Hematopoietic multipotent progenitor cell (in vitro differentiated cells): ENCODE results near the gene RPLP2. TPM values are rescaled to one million over a fixed set of nuclear protein-coding genes. Genes with fewer than 3 reads are reported as not detected.
A peak's percentile ranks its signal among the peaks of the same experiment; 100 is the strongest.

Experiments
- DNase-seq, 3 donors: peaks; one replicate each; pipeline ENCODE4 v3.0.0-alpha.2; 2011 to 2015; ENCODE audit warnings: low read depth in 2 of 3, low spot score in 2 of 3
- total RNA-seq: library from RNA; depleted of rRNA; stranded (reverse); fragments of >200 nt; gene quantifications from one replicate; pipeline ENCODE4 v1.2.3, GENCODE V29; 2012

Gene RPLP2
- total RNA-seq, 1 donor = 2,675 TPM

GRCh38 chr11:773425-773824 lies 36.3 kb upstream of the RPLP2 start:
- no peak for DNase-seq

- no peak for DNase-seq
Measured at GRCh38 chr11:773830-774229, 35.9 kb upstream of the RPLP2 start.

DNA sequence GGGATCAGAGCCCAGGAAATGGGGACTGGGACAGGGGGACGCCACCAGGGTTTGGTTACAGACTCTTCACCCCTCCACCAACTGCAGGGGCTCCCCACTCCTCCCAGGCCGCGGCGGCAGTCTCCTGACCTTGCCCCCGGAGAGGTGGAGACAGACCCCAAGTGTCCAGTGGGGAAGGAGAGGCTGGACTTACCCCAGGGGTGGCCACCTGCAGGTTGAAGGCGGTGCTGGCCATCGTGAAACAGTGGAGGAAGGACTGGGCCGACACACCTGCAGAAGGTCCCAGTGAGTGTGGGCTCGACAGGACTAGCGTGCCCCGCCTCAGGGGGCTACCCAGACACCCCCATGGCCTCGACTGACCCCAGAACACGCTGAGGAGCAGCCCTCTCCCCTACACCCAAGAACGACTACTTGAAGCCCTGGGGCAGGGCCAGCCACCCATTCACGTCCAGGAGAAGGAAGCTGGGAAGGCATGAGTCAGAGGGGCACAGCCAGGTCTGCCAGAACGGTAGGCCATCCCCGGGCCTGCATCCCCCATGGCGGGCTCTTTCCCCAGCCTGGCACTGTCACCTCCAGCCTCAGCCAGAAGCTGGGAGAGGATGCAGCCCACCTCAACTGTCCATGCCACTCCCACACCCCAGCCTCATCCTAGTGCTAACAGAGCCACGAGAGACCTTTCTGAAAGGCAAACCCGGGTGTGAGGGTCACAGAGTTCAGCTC lies 34.7 kb upstream of the RPLP2 start:
- DNase-seq = no peak

GRCh38 chr11:776263-776560 lies 33.6 kb upstream of the RPLP2 start:
- no peak for DNase-seq

DNA sequence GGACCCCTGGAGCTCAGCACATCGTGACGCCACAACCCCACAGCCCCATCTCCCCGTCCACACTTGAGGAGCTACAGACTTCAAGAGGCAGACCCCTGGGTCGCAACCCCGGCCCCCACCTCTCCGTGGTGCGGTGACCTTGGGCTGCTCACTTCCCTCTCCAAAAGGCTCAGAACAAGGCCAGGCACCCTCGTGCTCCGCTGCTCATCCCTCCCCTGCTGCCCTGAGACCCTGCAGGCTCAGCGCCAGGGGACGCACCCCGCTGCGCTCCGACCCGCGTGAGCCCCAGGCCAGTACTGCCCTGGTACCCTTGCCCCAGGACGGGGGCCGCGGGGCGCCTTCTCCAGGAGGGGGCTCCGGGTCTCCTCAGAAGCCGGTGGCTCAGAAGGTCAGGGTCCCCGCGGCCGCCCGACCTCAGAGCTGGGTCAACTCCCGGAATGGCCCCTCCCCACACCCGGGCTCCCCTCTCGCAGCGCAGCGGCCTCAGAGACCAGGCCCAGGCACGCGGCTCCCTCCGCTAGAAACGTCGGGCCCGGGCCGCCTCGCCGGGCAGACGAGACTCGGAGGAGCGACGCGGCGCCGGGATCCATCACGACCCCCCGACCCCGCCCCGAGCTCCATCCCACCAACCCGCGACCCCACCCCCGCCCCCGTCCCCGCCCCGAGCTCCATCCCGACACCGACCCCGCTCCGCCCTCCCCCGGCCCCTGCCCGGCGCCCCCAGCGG lies 33.0 kb upstream of the RPLP2 start:
- peak in 2 of 3 donors; percentile 44 to 46 for DNase-seq

GRCh38 chr11:777288-778255 lies 32.2 kb upstream of the RPLP2 start, which contains the start of gene GATD1:
TSS of gene GATD1 (minus strand) at chr11:777487. CDS start at chr11:777462, 25 bp downstream.
- DNase-seq = peak; percentile 86 to 90 (median 90)

GRCh38 chr11:778976-779954 lies 30.5 kb upstream of the RPLP2 start:
- no peak for DNase-seq

DNA sequence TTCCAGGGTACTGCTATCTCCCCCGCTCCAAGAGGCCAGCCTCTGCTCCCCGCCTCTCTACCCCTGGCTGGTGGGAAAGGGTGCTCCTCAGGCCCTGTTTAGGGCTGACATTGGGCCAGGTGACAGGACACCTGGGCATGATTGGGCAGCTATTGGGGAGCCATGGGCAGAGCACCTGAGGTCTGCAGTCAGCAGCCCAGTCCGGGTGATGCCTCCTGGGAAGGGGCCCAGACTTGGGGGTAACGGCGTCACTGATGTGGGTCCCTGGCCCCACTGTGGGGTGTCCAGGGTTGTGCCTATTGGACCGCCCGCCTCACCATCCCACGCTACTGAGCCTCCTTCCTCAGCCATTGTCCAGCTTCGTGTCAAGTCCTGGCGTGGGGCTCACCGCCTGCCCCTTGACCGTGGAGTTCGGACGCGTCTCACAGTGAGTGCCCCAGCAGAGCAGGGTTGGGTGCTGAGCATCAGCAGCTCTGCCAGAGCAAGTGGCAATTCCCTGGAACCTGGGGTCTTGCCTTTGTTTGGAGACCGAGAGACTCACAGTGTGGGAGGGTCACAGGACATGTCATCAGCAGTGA lies 29.7 kb upstream of the RPLP2 start:
- DNase-seq = no peak

DNA sequence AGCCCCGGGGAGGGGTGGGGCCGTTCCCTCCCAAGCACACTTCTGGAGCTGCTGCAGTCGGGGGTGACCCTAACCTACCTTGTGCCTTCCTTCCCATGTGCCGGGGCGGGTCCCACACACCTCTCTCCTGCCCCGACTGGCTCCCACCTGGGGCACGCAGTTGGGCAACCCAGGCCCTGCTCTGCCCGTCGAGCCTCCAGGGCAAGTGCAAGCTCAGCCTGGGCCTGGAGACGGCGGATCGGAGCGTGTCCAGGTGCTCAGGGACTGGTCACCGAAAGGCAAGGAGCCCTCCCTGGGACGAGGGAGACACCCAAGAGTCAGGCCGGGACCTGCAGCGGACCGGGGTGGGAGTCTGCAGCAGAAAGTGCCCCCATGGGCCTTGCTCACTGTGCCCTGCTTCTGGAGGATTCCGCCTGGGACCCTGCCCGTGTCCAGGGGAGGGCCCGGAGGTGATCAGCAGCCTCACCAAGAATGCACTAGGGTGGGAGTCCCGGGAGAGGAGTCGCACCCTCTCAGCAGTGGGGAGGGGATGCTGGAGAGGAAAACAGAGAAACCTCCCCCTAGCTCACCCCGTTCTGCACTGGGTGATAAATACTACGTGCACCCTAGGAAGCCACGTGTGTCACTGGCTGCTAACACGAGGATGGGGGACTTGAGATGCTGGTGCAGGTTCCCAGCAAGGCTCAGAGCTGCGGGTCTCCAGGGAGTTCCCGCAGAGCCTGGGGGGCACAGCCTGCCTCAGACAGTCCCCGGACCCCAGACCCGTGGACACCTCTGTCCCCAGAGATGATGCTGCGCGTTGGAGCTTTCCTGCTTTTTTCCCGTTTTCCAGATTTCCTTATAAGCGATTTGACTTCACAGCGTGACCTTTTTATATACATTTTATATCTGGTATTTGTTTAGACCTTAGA lies 27.2 kb upstream of the RPLP2 start:
- DNase-seq = no peak

DNA sequence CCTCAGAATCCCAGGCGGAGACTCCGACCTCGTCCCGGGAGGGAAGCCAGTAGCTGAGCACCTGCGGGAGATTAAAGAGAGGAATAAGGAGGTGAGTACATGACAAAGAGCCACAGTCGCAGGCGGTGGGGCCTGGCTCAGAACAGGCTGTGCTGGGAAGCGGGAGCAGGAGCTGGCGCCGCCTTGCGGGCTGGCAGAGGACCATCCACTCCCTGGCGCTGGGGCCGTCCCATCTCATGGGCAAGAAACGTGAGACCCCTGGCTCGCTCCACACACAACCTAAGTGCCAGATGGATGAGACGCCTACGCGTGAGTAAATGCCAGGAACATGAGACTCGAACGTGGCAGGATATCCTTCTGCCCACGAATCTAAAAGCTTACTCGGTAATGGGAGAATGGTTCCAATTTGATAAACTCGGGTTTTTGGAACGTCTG lies 26.2 kb upstream of the RPLP2 start:
- peak in 2 of 3 donors; percentile 48 to 65 for DNase-seq

- DNase-seq = no peak
Measured at GRCh38 chr11:786235-787083, 23.3 kb upstream of the RPLP2 start.

DNA sequence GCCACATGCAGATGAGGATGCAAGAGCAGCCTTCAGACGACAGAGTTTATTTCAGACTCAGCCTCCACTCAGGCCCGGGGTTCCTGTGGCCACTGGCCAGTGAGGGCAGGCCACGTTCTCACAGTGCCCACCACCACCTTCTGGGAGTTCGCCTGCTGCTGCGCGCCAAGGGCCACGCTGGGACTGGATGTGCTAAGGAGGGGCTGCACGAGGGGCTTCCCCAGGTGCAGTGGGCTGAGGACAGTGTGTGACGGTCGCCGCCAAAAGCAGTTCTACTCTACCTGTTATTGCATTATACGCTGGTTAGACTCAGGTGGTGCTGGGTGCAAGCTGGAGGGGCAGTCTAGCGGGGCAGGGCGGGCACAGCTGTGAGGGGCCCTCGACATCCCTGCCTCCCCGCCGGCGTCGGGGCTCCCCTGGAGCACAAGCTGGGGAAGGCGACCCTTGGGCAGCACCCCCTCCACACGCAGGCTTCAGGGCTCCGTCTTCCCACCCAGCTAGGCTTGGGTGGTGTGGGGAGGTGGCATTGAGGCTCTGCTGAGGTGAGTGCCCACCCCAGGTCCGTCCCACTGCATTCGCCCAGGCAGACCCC lies 22.6 kb upstream of the RPLP2 start:
- no peak for DNase-seq

DNA sequence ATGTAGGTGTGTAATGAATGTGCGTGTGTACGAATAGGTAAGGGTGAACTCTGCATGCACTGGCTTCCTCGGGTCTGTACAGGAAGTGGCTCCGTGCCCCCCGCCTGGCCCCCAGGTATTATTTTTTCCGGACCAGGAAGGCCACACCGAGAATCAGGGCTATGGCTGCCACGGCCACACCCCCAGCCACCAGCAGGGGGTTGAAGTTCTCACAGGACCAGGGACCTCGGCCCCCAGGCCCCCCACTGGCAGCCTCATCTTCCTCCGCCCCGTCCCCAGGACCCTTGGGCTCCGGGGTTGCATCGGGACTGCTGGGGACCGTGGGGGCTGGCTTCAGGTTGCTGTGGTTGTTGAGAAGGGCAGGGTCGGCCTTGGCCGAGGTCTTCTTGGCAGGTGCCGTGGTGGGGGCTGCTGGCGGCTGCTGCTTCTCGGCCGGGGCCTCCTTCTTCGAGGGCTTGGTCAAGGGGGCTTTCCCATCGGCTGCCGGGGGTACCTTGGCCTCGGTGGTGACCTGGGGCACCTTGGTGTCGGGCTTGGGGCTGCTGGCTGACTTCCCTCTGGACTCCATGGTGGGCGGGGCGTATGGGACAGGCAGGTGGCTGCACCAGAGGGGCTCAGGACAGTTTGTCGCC lies 21.6 kb upstream of the RPLP2 start:
- no peak for DNase-seq

DNA sequence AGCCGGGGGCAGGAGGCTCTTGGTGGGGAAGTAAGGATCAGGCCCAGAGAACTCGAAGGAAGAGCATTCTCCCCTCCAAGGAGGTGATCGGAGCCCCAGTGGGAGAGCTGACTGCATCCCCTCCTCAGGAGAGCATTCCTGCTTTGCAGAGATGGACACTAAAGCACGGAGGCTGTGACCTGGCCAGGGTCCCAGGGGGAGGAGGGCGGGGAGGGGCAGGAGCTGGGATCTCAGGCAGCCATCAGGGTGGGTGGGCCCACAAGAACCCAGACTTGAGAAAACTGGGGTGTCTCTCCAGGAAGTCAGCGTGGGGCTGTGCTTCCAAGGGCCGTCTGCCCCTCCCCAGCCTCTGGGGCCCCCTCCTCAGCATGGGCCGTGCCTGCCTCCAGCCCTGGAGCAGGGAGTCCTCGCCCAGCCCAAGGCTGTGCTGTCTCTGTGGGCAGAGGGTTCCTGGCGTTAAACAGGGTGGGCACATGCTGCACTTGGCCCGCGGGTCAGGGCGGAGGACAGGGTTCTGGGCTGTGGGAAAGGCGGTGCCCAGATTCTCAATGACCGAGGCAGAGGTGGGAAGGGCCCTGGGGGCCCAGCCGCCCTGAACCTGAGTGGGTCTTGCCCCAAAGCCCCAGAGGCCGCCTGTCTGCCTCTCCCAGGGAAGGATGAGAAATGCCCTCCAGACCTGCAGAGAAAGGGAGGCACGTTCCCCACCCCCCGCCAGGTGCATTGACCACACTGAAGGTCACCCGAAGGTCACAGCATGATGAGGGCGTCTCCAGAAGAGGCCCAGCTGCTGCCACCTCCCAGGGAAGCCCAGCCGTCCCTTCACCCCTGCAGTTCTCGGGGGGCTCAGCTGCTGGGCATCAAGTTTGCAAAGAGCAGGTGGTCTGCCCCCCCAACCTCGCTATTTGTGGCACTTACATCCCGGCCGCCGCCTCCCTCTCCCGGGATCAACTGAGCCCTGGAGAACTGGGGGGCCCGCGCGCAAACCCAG lies 20.5 kb upstream of the RPLP2 start:
- no peak for DNase-seq

- DNase-seq = peak in 1 of 3 donors; percentile 29
Measured at GRCh38 chr11:789943-790342, 19.8 kb upstream of the RPLP2 start, which contains the start of gene CEND1. TSS of gene CEND1 (minus strand) at chr11:790090. CDS start at chr11:788576, 1,514 bp downstream.
